DND-41 (cell line): ENCODE measurements around the gene PDIA2.

Experiments
- ATAC-seq: fragments of 200-7000 bp; cut with Tn5 transposase; 3 replicates; pipeline ENCODE4 v1.9.1; 2021; ENCODE audit warnings: low read depth; ENCODE audit not compliant: insufficient read depth
- DNase-seq: peaks from one replicate; pipeline ENCODE4 v3.0.0-alpha.2; 2020
- H2AFZ ChIP-seq: 2 replicates; pipeline ENCODE4 v1.6.0; 2012; ENCODE audit warnings: low read depth, low read length
- H3K27ac ChIP-seq: 2 replicates; pipeline ENCODE4 v1.5.1; 2012; ENCODE audit warnings: low read length, inconsistent platforms
- H3K27me3 ChIP-seq: fragments of 200-600 bp; sonication (generic); 2 replicates; pipeline ENCODE4 v1.6.0; 2012; ENCODE audit warnings: low read length, mild to moderate bottlenecking, inconsistent platforms; ENCODE audit not compliant: insufficient read depth, poor library complexity
- H3K36me3 ChIP-seq: 2 replicates; pipeline ENCODE4 v1.5.1; 2012; ENCODE audit warnings: low read length, inconsistent platforms; ENCODE audit not compliant: insufficient read depth
- H3K4me1 ChIP-seq: 2 replicates; pipeline ENCODE4 v1.5.1; 2012; ENCODE audit warnings: mild to moderate bottlenecking, low read length; ENCODE audit not compliant: insufficient read depth
- H3K4me2 ChIP-seq: 2 replicates; pipeline ENCODE4 v1.6.0; 2012; ENCODE audit warnings: mild to moderate bottlenecking, moderate library complexity, low read length, inconsistent platforms; ENCODE audit not compliant: insufficient read depth
- H3K4me3 ChIP-seq, 2 experiments: fragments of 200-600 bp in 1 of 2; shearing (Covaris generic) in 1 of 2; 2 replicates each; pipeline ENCODE4 v1.5.1; 2012 to 2016; ENCODE audit warnings: inconsistent platforms in 2 of 2, low read length in 2 of 2, mild to moderate bottlenecking in 2 of 2, low read depth in 1 of 2, moderate library complexity in 1 of 2
- H3K79me2 ChIP-seq: 2 replicates; pipeline ENCODE4 v1.6.0; 2012; ENCODE audit warnings: low read length, inconsistent platforms; ENCODE audit not compliant: insufficient read depth
- H3K9ac ChIP-seq: 2 replicates; pipeline ENCODE4 v1.6.0; 2012; ENCODE audit warnings: low read depth, mild to moderate bottlenecking, inconsistent platforms, low read length, moderate library complexity
- H3K9me3 ChIP-seq: 2 replicates; pipeline ENCODE4 v1.5.1; 2012; ENCODE audit warnings: low read length, moderate library complexity, mild to moderate bottlenecking, inconsistent platforms; ENCODE audit not compliant: insufficient read depth, severe bottlenecking
- H4K20me1 ChIP-seq: 2 replicates; pipeline ENCODE4 v1.6.0; 2012; ENCODE audit warnings: low read length; ENCODE audit not compliant: insufficient read depth
- CTCF ChIP-seq: IDR thresholded peaks from 2 replicates; pipeline ENCODE4 v1.5.1; 2012; ENCODE audit warnings: borderline replicate concordance, low read length, moderate library complexity, mild to moderate bottlenecking; ENCODE audit not compliant: poor library complexity, severe bottlenecking; ENCODE audit errors: extremely low read depth
- EZH2 ChIP-seq: IDR thresholded peaks from 3 replicates; pipeline ENCODE4 v1.6.1; 2012; ENCODE audit warnings: borderline replicate concordance, low read depth, mild to moderate bottlenecking, moderate library complexity, low read length, inconsistent platforms; ENCODE audit not compliant: severe bottlenecking

PDIA2 gene

DNA sequence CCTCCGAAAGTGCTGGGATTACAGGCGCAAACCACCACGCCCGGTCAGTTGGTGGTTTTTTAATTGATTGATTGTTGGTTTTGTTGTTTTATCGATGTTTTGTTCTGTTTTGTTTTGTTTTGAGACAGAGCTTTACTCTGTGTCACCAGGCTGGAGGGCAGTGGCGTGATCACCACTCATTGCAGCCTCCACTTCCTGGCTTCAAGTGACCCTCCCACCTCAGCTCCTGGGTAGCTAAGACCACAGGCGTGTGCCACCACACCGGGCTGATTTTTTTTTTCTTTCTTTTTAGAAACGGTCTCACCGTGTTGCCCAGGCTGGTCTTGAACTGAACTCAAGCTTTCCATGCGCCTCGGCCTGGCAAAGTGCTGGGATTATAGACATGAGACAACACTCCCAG, 35.9 kb upstream of the PDIA2 start:
- Histone ChIP-seq H3K9me3 (no peaks in the 10 kb centered on the region), H3K27me3 (no peaks in the 10 kb centered on the region), H3K79me2 (peaks cover 9% of the 10 kb centered on the region), H3K4me1 (no peaks in the 10 kb centered on the region), H3K4me2 (no peak overlapping the region), H2AFZ (no peak overlapping the region), H4K20me1 (peaks cover 2% of the 10 kb centered on the region; the same call in 1 of the 2 replicates), H3K36me3 (peaks cover 7% of the 10 kb centered on the region), H3K27ac (no peak overlapping the region), H3K4me3 (no peak overlapping the region), H3K9ac (no peak overlapping the region)
- TF ChIP-seq CTCF (no peak), EZH2 (no peak)
- ATAC-seq: no peak
- no peak for DNase-seq

DNA sequence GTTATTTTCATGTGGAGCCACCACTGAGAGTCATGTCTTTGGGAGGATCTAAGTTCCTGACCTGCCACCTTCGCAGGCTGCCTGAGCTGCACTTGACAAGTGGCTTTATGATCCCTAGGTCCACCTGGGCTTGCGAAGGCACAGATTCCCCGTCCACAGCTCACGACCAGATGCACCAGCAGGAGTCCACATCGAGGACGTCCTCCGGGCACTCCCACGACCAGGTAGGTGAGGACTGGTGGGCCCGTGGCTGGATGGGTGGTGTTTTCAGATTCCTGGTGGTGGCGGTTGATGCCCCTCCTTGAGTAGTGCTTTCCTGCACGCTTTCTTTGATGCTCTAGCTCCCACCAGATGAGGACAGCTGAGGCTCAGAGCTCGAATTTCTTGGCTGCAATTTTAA, 33.5 kb upstream of the PDIA2 start:
- no peaks in the 10 kb centered on the region for H3K27me3 ChIP-seq
- no peaks in the 10 kb centered on the region for H3K4me1 ChIP-seq
- no peak overlapping the region for H3K4me2 ChIP-seq
- H3K27ac ChIP-seq: no peak overlapping the region
- ATAC-seq (no peak), DNase-seq (no peak)
- H4K20me1 ChIP-seq: no peaks in the 10 kb centered on the region
- H3K9me3 ChIP-seq: no peaks in the 10 kb centered on the region
- peaks cover 16% of the 10 kb centered on the region for H3K36me3 ChIP-seq
- no peak overlapping the region for H3K4me3 ChIP-seq
- peaks cover 6% of the 10 kb centered on the region for H3K79me2 ChIP-seq
- H3K9ac ChIP-seq: no peak overlapping the region
- H2AFZ ChIP-seq: no peak overlapping the region
- TF ChIP-seq CTCF (no peak), EZH2 (no peak)

DNA sequence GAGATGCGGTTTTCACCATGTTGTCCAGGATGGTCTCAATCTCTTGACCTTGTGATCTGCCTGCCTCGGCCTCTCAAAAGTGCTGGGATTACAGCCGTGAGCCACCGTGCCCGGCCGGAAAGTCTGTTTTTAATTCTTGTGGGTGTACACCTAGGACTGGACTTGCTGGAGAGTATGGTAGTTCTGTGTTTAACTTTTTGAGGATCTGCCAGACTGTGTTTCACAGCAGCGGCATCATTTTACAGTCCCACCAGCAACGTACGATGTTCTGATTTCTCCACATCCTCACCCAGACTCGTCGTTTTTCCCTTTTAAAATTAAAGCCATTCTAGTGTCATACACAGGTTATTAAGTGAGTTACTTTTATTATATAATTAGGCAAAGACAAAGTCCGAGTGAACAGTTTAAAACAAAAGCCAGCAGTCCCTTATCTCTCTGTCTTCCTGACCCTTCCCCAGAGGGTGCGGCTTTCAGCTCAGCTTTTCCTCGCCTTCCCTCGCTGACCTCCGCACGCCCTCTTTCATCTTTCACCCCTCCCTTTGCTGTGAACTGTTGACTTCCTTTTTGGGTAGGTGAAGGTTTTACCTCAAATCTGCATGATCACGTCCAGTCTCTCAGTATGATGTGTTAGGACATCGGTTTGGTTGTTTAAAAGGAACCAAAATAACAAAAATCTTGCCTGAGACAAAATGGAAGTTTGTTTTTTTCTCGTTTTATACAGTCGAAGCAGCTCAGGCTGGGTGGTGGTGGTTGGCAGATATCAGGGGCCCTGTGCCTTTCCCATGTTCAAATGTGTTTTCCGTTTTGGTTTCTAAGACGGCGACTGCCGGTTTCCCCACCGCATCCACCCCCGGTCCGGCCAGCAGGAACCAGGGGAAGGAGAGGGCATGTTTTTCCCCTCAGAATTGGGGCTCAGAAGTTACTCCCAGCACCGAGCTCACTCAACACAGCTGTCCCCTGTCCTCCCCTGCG, 30.3 kb upstream of the PDIA2 start:
- no peaks in the 10 kb centered on the region for H3K79me2 ChIP-seq
- H2AFZ ChIP-seq: no peak overlapping the region
- H4K20me1 ChIP-seq: no peaks in the 10 kb centered on the region
- no peaks in the 10 kb centered on the region for H3K9me3 ChIP-seq
- H3K36me3 ChIP-seq: peaks cover 27% of the 10 kb centered on the region
- H3K27me3 ChIP-seq: no peaks in the 10 kb centered on the region
- ATAC-seq (no peak), DNase-seq (no peak)
- no peak overlapping the region for H3K4me2 ChIP-seq
- no peak overlapping the region for H3K4me3 ChIP-seq
- TF ChIP-seq CTCF (no peak), EZH2 (no peak)
- H3K27ac ChIP-seq: no peak overlapping the region
- H3K9ac ChIP-seq: no peak overlapping the region
- H3K4me1 ChIP-seq: no peaks in the 10 kb centered on the region
